HL-60/S4 (cell line): ENCODE results near the gene AKIRIN1.
"Not testable (repeated sequence)": the region's sequence is repeated elsewhere in the genome, so short reads cannot be mapped to it uniquely, and the experiment has no call there.

ENCODE experiments used
- in situ Hi-C: fragments of 300-500 bp; cut with MboI; formaldehyde crosslinking; loops from 2 replicates; pipeline ENCODE4 v1.14.3; 2022; ENCODE audit warnings: low sequenced_read_pairs

Gene AKIRIN1

DNA sequence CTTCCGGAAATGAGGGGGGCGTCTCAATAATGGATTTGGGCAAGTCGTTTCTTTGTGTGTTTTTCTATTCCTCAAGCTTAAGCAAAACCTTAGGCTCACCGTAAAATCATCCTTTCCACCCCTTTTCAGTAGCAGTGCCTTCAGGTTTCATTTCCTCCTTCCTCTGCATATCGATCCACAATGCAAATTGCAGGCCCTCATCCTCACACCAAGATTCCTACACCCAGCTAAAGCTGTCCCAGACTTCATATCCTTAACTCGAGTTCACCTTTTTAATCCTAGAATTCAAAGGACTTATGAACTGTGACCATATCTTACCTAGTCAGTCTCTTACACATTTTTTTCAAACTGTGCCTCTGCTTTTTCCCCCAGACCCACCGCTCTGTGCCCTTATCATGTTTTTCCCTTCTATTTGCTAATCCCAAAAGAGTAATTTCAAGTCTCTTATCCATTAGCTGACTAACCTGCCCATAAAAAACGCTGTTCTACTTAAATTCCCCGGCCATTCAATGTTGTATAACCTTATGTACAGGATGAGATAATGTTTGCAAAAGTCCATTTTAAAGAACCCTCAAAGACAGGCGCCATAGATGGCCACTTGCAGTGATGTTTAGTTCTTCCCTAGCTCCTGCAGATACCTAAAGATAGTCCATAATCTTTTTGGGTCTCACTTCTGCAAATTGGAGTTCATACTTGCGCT is 1.5 kb downstream of the AKIRIN1 start:
- in situ Hi-C loops, result no loop called here

DNA sequence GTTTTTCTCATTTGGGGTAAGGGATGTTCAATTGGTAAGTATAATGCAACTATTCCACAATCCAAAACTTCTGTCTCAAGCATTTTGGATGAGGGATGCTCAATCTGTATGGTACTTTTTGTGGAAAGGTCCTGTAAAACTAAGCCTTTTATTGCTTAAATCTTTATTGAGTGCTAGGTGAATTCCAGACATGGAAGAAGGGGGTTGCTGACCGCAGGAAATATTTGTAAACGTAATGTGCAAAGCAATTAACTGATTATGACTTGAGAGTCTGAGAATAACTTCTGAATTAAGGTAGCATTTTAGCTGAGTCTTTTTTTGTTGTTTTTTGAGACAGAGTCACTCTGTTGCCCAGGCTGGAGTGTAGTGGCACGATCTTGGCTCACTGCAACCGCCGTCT is 3.1 kb downstream of the AKIRIN1 start:
- in situ Hi-C loops, result no loop called here

DNA sequence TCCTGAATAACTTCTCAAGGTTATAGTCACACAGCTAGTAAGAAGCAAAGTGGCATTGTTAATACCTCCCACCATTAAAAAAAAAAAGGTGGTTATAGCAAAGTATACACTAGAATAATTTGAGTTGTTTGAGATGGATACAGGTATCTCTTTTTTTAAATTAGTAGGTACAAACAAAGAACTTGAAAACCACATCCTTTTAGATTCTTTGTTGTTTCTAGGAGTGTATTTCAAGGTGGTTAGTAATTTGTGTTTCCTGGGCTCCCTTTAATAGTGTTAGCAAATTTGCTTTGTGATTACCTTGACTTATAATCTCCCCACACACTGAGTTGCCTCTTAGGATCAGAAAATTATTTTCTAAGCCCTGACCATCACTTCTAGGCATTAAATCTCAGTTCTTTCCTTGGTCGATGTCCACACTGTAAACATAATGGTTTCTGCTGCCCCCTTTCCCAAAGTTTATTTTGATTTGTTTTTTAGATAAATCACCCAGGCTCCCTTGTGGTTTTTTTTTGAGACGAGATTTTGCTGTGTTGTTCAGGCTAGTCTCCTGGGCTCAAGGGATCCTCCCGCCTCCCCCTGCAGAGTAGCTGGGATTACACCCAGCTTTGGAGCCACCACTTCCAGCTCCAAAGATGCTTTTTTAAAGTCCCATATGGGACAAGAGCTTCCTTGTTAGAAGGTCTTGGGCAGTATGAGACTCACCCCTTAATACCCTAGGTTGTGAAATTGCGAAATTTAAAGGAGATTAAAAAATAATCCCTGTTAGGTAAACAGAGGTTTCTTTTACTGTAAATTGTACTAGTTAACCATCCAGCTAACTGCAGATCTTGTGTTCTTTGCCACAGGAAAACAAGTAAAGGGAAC is 6.2 kb downstream of the AKIRIN1 start:
- in situ Hi-C loops, result no loop called here

DNA sequence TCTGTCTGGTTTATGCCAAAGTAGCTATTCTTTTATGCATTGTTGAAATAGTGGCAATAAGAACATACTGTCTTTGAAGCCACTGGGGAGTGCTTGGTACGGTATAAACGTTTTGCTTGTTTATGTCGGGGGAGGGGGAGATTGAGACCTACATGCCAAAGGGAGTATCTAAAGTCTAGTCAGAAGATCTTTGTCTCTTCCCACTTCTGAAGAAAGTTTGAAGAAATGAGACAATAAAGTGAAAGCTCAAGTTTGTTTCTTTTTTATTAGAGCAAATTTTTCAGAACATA is 6.8 kb downstream of the AKIRIN1 start:
- in situ Hi-C loops, result no loop called here

DNA sequence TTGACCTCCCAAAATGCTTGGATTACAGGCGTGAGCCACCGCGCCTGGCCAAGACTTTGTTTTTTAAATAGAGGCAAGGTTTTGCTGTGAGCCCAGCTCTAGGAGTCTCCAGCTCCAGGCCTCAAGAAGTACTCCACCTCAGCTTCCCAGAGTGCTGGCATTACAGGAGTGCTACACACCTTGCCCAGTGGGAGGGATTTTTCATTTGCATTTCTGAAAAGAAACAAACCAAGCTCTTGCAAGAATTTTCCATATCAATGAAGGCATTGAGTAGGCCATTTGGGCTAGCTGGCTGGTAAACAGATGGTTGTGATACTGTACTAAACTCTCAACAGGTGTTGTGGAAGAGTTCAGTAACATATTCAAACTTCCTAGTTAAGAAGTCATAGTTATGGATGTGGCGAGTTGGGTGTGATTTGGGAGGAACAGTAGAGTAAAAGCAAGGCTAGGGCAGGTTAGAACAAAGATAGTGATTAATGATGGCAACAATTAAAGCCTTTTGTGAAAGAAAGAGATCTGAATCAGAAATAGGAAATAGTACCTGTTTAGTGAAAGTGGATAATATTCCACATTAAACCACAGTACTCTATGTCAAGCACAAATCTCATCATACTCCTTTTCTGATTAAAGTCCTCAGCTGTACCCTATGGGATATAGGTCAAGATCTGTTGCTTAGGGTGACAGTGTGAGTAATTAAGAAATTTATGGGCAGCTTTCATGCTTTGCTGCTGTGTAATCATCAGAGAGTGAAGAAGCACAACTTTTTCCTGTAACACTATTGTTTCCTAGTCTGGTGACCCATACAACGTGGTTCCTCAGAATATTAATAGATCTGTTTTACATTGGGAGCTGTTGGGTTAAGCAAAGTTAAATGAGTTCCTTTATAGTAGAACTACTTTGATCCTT is 10.7 kb downstream of the AKIRIN1 start:
- in situ Hi-C loops, result no loop called here

- in situ Hi-C loops, result no loop called here
Observed at GRCh38 chr1:39003281-39003680, 12.2 kb downstream of the AKIRIN1 start.

GRCh38 chr1:39003794-39004193 is 12.7 kb downstream of the AKIRIN1 start:
- in situ Hi-C loops, result no loop called here

- in situ Hi-C loops, result no loop called here
Observed at GRCh38 chr1:39006287-39006686, 15.2 kb downstream of the AKIRIN1 start.

DNA sequence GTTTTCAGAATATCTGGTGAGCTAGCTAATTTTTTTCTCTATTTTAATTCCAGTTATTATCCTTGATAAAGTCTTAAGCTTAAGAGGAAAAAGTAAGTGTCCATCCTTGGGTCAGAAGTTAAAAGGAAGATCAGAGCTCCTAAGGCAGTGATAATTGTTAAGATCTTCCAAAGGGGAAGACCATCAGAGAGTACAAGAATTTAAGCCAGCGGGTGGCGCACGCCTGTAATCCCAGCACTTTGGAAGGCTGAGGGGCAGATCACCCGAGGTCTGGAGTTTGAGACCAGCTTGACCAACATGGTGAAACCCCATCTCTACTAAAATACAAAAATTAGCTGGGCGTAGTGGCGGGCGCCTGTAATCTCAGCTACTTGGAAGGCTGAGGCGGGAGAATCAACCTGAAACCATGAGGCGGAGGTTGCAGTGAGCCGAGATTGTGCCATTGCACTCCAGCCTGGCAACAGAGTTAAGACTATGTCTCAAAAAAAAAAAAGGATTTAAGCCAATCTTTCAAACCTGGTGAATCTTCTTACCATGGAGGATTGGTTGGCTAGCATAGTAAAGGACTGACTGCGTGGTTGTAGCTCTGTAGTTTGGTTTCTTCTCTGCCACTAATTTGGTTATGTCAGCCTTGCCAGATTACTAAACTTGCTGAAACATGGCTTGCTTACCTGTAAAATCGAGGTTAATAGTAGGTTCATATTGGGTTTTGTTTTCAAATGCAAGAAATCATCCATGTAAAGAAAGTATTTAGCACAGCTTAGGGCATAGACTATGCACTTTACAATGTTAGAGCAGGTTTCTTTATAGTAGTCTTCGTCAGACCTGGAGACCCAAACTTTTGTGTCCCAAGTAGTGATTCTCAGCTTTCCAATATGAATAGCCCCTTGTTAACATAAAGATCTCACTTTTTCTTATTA is 15.9 kb downstream of the AKIRIN1 start:
- in situ Hi-C loops, result no loop called here

- in situ Hi-C loops, result not testable (repeated sequence)
Observed at GRCh38 chr1:39014956-39015355, 23.9 kb downstream of the AKIRIN1 start.

- in situ Hi-C loops, result no loop called here
Observed at GRCh38 chr1:39016604-39017171, 25.6 kb downstream of the AKIRIN1 start.

DNA sequence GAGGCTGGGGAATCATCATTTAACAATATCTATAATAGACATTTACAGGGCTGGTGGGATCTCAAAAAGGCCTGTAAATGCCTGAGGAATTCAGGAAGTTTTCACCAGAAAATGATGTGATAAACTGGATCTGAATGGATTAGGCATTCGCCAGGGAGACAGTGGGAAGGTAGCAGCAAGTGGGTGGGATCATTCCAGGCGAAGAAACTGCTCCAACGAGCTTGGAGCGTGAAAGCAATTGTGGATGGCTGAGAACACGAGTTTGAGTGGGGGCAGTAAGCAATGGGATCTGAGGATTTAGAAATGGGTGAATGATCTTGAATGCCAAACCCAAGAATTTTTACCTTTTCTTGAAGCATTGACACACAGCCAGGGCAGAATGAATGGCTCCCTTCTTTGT is 26.2 kb downstream of the AKIRIN1 start:
- in situ Hi-C loops, result no loop called here

DNA sequence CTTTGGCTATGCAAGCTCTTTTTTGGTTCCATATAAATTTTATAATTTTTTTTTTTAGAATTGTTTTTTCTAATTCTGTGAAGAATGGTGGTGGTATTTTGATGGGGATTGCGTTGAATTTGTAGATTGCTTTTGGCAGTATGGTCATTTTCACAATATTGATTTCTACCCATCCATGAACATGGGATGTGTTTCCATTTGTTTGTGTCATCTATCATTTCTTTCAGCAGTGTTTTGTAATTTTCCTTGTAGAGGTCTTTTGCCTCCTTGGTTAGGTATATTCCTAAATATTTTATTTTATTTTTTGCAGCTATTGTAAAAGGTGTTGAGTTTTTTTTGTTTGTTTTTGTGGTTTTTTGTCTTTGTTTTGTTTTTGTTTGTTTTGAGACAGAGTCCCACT is 29.4 kb downstream of the AKIRIN1 start:
- in situ Hi-C loops, result not testable (repeated sequence)

- in situ Hi-C loops, result no loop called here
Observed at GRCh38 chr1:39021426-39021825, 30.4 kb downstream of the AKIRIN1 start.

- in situ Hi-C loops, result no loop called here
Observed at GRCh38 chr1:39023140-39023539, 32.1 kb downstream of the AKIRIN1 start.

- in situ Hi-C loops, result no loop called here
Observed at GRCh38 chr1:39026051-39026865, 35.2 kb downstream of the AKIRIN1 start, which contains the start of gene NDUFS5. Gene NDUFS5 (plus strand): TSS chr1:39026350. CDS start chr1:39028725, 2,375 bp downstream.

DNA sequence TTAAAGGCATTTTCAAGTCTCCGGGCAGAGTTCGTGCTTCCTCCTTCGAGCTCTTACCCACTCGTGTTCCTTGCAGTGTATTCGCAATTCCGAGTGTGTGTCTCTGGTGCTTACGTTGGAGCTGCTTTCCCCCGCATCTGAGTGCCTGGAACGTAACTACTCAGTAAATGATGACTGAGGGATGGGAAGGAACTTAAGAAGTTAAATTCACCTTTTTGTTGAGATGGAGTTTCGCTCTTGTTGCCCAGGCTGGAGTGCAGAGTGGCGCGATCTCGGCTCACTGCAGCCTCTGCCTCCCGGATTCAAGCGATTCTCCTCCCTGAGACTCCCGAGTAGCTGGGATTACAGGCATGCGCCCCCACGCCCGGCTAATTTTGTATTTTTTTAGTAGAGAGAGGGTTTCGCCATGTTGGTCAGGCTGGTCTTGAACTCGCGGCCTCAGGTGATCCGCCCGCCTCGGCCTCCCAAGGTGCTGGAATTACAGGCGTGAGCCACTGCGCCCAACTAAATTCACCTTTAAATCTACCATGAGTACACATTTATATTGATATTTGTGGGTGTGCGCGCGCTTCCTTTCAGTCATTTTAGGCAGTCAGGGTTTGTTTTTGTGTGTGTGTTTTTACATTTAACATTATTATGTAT is 35.9 kb downstream of the AKIRIN1 start:
- in situ Hi-C loops, result no loop called here

DNA sequence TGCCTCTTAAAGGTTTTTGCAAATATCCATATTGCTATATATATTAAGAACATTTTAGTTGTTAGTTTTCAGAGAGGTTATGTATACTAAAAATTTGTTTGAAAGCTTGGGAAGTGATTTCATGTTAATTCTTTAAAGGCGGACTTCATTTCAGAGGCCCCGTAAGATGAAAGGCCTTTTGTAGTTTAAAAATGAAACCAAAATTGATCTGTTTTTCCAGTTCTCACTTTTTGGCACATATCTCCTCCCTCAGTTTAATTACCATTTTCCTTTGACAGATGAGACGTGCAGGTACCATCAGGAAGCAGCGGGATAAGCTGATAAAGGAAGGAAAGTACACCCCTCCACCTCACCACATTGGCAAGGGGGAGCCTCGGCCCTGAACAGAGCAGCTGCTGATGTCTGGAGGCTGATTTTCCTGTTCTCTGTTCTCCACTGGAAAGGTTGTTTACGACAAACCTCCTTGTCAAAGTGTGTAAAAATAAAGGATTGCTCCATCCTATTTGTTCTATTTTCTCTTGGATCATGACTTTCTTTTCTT is 43.1 kb downstream of the AKIRIN1 start:
- in situ Hi-C loops, result no loop called here
